NCI-H2081 treated with DMSO at 0.1 percent for 48 hours (cell line): Measurements from ENCODE around the gene ATOX1.

Source experiments
- DNase-seq: peaks from one replicate; lab custom pipeline; 2025; lab: John Stamatoyannopoulos, UW

Gene ATOX1

DNA sequence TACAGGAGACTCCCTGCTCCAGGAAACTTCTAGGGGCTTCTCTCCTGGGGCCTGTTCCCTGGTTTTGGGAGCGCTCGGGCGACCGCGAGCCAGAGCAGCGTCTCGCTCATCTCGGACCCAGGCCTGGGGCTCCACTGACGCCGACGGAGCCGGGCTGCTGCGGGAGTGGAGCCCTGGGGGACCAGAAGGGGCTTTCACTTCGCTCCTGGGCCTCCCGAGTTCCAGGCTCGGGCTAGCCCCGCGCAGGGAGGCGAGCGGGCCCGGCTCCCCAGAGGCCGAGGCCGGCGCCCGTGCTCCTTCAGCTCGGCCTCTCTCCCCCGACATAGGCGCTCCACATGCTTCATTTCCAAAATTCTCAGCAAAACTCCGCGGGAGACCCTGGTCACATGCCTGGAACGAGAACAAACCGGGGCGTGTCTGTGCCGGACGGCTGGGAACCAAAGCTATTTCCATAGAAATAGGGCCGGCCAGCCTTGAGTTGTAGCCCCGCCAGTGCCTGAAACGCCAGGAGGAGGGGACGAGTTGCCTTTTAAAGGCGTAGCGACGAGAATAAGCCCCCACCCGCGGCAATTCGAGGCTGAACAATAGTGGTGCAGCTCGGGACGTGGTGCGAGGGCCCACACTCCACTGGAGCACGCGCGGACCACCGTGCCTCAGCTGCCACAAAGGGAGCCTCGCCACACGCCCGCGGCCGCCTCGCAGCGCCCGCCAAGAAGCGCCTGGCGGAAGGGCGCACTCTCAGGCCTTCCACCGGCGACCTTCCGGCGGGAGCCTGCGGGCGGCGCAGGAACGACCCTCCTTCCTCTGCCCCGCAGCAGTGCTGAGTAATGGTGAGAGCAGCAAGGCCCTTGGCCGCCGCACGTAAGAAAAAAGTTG lies 12.2 kb upstream of the ATOX1 start:
- no peak for DNase-seq

DNA sequence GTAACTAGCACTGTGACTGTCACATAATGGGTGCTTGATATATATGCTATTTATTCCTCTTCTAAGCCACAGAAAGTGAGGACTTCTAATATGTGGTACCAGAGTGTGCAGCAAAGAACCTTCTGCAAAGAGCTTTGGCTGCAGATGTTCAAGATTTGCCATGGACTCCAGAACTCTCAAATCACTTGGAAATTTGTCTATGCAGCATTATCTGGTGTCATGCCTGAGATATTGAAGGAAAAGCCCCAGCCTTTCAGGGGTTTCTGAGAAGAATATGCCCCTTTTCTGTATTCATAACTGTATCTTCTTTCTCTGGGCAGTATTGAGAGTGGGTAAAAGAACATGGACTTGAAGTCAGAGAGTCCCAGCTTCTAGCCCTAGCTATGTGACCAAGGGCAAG lies 8.5 kb upstream of the ATOX1 start:
- DNase-seq = no peak

GRCh38 chr5:151764801-151765200 lies 6.4 kb upstream of the ATOX1 start:
- no peak for DNase-seq

DNA sequence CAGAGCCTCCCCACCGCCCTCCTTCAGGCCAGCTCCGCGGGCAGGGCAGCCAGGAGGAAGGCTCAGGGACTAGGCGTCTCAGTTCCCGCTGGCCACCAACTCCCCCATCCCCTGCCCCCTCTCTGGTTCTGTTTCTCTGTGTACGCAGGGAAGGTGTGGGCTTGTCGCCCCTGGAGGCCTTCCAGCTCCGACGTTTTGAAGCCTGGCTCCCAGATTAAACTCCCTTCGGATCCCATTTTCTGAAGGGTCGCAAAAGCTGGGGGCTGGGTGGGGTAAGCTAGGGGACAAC lies 346 bp downstream of the ATOX1 start:
- DNase-seq = no peak

DNA sequence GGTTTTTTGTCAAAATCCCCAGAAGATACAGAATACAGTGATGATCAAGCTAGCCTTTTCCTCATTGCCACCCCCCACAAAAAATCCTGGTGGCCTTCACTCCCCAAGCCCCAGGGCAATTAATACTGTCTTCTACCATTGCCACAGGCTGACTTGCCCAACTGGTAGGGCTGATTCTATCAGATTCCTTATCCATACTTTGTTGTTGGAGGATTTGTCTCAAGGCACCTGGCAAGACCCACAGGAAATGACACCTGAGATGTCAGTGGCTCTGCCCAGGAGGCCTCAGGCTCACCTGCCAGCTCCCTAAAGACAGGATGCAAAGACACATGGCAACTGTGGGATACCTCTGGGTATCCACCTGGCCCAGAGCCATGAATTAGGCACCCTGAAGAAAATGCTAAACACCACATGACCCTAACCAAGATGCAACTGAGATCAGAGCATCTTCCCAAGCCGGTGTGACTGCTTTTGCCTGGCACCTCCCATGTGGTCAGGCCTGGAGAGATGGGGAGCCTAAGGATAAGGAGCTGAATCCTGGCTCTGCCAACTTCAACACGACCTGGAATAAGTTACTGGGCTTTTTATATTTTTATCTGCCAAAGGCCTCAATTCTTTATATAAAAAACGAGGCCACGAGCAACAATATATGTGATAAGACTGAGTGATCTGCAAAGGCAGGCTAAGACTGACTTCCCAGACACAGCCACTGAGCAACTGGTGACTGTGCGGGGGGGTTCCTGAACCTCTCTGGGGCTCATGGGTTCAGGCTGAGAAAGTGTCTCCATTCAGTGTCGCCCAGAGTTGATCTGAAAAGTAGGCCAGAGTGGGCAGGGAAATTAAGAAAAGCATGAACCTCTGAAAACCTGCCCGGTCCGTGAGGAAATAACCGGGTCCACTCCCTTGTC lies 944 bp downstream of the ATOX1 start:
- no peak for DNase-seq

DNA sequence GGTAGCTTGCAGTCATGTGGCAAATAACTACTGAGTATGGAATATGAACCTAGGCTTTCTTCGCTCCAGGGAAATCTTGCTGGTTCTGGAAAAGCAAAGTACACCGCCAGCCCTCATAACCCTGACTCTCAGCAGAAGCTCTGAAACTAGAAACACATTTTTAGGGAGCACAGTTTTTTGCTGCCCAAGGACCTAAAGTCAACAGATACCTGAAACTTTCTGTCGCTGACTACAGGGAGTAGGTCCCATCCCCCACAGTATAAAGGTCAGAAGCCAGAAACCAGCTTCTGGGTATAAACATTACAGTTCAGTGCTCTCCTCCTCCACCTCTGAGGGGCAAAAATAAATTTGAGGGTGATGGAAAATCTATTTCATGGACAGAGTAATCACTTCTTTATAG lies 3.0 kb downstream of the ATOX1 start:
- no peak for DNase-seq

- no peak for DNase-seq
Measured at GRCh38 chr5:151751593-151751992, 6.8 kb downstream of the ATOX1 start.

DNA sequence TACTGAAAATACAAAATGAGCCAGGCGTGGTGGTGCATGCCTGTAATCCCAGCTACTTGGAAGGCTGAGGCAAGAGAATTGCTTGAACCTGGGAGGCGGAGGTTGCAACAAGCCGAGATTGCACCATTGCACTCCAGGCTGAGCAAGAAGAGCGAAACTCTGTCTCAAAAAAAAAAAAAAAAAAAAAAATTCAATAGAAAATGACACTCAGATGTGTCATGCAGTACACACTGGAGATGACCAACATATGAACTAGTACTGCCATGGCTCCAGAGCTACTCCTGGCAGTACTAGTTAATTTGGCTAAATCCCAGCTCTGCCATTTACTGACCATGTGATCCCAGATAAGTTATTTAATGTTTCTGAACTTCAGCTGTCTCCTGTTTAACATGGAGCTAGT lies 7.3 kb downstream of the ATOX1 start:
- no peak for DNase-seq

DNA sequence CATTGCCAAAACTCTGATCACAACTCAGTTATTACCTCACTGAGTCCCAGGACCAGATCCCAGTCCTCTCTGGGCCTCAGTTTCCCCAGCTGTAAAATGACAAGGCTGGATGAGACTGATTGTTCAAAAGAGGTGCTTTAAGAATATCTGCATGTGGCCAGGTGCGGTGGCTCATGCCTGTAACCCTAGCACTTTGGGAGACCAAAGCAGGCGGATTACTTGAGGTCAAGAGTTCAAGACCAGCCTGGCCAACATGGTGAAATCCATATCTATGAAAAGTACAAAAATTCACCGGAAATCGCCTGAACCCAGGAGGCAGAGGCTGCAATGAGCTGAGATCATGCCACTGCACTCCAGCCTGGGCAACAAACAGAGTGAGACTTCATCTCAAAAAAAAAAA lies 8.3 kb downstream of the ATOX1 start:
- DNase-seq = no peak

- no peak for DNase-seq
Measured at GRCh38 chr5:151745071-151745705, 13.2 kb downstream of the ATOX1 start.

- no peak for DNase-seq
Measured at GRCh38 chr5:151743530-151743929, 14.9 kb downstream of the ATOX1 start.

DNA sequence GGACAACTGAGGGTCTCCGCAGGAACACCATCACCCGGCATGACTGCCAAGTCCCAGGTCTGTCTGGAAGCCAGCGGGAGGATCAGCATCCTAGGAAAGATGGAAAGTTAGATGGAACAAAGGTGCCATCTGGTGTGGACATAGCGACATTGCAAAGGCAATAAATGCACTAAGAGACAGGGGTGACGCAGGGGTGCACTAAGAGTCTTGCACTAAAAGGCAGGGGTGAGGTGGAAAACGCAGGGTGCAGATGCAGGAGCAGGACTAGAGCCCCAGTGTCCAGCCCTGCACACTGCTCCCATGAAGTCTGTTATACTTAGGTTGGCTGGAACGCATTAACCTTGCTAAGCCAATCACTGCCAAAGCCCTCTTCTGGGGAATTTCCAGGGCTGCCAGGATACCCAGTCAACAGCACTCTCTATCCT lies 15.5 kb downstream of the ATOX1 start:
- no peak for DNase-seq

- DNase-seq = no peak
Measured at GRCh38 chr5:151741678-151742423, 16.6 kb downstream of the ATOX1 start.

DNA sequence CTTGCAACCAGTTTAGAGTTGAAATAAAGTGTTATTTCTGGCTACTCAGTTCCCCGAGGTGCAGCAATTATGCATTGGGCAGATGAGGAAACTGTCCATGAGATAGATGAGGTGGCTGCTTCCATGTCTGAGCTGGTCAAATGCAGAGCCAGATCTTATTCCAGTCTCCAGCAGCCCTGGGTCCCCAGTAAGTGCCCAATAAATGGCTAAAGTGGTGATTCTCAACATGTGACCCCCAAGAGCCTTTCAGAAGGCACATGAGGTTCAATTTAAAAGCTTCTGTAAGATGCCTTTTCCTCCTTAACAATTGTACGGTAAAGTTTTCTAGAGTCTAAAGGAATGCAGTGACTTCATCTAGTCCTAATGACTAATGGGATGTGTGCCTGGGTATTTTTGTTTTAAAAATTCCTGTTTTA lies 17.5 kb downstream of the ATOX1 start:
- no peak for DNase-seq

- DNase-seq = no peak
Measured at GRCh38 chr5:151740336-151740942, 18.0 kb downstream of the ATOX1 start.

DNA sequence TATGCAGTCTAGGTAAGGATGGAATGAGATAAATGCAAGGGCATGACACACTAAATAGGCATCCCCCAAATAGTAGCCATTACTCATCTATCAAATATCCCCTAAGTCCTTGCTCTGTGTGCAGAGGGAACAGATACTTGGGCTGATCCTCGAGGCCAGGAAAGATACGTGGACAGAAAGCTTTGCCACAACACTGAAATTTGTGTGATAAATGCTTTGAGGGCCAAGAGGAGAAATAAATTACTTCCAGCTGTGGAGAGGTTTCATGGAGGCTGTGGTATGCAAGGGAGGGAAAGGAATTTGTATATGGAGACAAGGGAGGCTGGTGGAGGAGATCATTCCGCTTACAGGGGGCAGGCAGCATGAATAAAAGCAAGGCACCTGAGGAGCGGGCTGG lies 18.5 kb downstream of the ATOX1 start:
- no peak for DNase-seq

- no peak for DNase-seq
Measured at GRCh38 chr5:151739395-151739794, 19.0 kb downstream of the ATOX1 start.

GRCh38 chr5:151738125-151738848 lies 20.1 kb downstream of the ATOX1 start:
- DNase-seq = no peak

DNA sequence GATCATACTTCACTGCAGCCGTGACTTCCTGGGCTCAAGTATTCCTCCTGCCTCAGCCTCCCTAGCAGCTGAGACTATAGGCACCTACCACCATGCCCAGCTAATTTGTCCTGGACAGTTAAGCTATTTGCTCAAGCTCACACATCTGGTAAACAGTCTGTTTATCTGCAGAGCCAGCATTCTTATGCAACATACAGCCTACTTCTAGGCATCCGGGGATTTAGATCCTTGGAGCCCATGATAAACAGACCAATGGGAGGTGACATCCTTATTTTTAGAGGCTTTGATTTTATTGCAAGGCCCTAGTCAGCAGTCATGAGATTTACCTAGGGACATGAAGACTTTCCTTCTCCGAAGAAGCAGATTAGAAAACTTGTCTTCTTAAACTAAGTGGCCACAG lies 21.0 kb downstream of the ATOX1 start:
- DNase-seq = no peak

DNA sequence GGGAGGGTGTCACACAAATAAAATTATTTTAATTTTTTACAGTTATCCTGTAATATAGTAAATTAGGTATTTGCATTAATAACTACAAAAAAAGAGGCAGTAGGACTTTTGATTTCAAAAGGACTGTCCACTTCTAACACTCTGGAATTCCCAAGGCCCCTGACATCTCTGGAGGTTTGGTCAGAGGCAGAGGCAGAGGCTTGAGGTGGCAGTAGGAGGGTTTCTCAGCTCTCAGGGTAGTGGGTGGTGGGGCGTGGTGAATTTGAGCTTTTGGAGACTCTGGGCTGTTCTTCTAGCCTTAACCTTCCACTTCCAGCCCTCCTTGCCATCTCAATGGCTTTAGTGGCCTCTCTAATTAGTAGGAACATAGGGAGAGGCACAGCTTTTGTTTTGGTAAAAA lies 22.8 kb downstream of the ATOX1 start:
- no peak for DNase-seq

- no peak for DNase-seq
Measured at GRCh38 chr5:151734064-151734408, 24.4 kb downstream of the ATOX1 start.
